Psoas muscle (tissue), 8 donors: ENCODE data around the gene EIF2AK3. TPM values are rescaled to one million over a fixed set of nuclear protein-coding genes. Genes with fewer than 3 reads are reported as not detected.

Experiments
- ATAC-seq, 4 donors: fragments of 200-7000 bp; cut with Tn5 transposase; one replicate each; pipeline ENCODE4 v1.9.1; 2020; ENCODE audit warnings: moderate library complexity in 3 of 4, mild to moderate bottlenecking in 2 of 4
- DNase-seq, 2 donors: peaks; one replicate each; pipeline ENCODE4 v3.0.0-alpha.2; 2020
- H3K27ac ChIP-seq: fragments of 200-600 bp; one replicate; pipeline ENCODE4 v1.8.0; 2022
- H3K27me3 ChIP-seq, 3 donors: fragments of 200-600 bp in 1 of 3; one replicate each; pipeline versions ENCODE4 v1.6.1 to v1.8.0; 2013 to 2022; ENCODE audit warnings: low read length in 2 of 3, mild to moderate bottlenecking in 2 of 3, moderate library complexity in 1 of 3; ENCODE audit not compliant: insufficient read depth in 3 of 3
- H3K36me3 ChIP-seq, 2 donors: fragments of 200-600 bp in 1 of 2; one replicate each; pipeline versions ENCODE4 v1.6.1 to v1.8.0; 2013 to 2022; ENCODE audit warnings: low read depth in 1 of 2, mild to moderate bottlenecking in 1 of 2, moderate library complexity in 1 of 2; ENCODE audit not compliant: insufficient read depth in 1 of 2
- H3K4me1 ChIP-seq: fragments of 200-600 bp; one replicate; pipeline ENCODE4 v1.8.0; 2022
- H3K4me3 ChIP-seq: fragments of 200-600 bp; one replicate; pipeline ENCODE4 v1.8.0; 2022; ENCODE audit warnings: mild to moderate bottlenecking
- H3K9me3 ChIP-seq: fragments of 200-600 bp; one replicate; pipeline ENCODE4 v1.8.0; 2022
- WGBS, 3 donors: extraction: QIAGEN DNeasy Blood & Tissue Kit; methylation state at CpG; one replicate each; pipeline versions ENCODE4 v1.1.6 to v1.1.7; 2013; 5-methylcytosine and 5-hydroxymethylcytosine counted together
- intact Hi-C, 2 donors: fragments of 100-400 bp; cut with DNase I; formaldehyde crosslinking; loops; one replicate each; pipeline versions ENCODE4 v1.11.0 to v1.14.2; 2022
- polyA plus RNA-seq, 3 donors: library from polyadenylated mRNA; stranded (reverse); fragments of 200-250 nt; gene quantifications; one replicate each; pipeline ENCODE4 v1.2.3, GENCODE V29; 2013
- total RNA-seq, 4 donors: library from RNA; stranded (reverse); fragmentation: NEBNext Ultra II Directional in 2 of 4; extraction: Animal tissue kit (Norgen Biotek cat#: 25700) in 2 of 4; gene quantifications; one replicate each; pipeline versions ENCODE4 v1.2.1 to v1.2.4, GENCODE V29; 2021 to 2023
- TF ChIP-seq, protein P1 (sequence below): fragments of 200-600 bp; IDR thresholded peaks from one replicate; pipeline ENCODE4 v1.8.0; 2022; ENCODE audit warnings: antibody characterized with exemption
- donor health status: healthy with polysubstance abuse.
- donor health status: DM: no; HTN: no; CAD: no; lungs with moderate emphysema.
- donor health status: Bipolar disorder and iron deficiency.
- donor health status: healthy.
- donor health status: DM: yes; HTN: yes; CAD: no.
- donor health status: DM: no; HTN: no; CAD: no.
- donor health status: DM: no; HTN: no; CAD: no.
- donor health status: DM: yes; HTN: yes; CAD: no.

The EIF2AK3 gene
- total and polyA plus RNA-seq, 7 donors, result 2.1 to 9.6 (median 7.6) TPM

DNA sequence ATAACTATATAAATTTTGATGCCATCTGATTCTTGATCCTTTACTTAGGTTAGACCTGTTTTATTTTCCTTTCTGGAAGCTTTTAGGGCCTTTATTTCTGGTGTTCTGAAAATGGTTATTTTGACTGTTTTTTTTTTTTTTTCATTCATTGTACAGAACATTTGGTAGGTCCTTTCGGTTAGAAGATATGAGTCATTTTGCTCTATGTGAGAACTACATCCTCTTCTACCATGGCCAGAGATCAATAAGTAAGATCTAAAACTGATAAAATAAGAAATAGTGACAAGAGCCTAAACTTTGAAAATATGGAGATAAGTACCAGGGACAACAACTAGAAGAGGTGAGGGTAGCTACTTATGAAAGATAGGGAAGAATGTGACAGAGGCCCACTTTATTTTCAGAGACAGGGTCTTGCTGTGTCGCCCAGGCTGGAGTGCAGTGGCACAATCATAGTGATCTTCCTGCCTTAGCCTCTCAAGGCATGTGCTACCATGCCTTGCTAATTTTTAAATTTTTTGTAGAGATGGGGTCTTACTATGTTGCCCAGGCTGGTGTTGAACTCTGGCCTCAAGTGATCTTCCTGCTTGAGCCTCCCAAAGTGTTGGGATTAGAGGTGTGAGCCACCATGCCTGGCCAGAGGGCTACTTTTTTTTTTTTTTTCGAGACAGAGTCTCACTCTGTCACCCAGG is 66.5 kb downstream of the EIF2AK3 start:
- DNase-seq, result no peak
- TF ChIP-seq, protein P1, sequence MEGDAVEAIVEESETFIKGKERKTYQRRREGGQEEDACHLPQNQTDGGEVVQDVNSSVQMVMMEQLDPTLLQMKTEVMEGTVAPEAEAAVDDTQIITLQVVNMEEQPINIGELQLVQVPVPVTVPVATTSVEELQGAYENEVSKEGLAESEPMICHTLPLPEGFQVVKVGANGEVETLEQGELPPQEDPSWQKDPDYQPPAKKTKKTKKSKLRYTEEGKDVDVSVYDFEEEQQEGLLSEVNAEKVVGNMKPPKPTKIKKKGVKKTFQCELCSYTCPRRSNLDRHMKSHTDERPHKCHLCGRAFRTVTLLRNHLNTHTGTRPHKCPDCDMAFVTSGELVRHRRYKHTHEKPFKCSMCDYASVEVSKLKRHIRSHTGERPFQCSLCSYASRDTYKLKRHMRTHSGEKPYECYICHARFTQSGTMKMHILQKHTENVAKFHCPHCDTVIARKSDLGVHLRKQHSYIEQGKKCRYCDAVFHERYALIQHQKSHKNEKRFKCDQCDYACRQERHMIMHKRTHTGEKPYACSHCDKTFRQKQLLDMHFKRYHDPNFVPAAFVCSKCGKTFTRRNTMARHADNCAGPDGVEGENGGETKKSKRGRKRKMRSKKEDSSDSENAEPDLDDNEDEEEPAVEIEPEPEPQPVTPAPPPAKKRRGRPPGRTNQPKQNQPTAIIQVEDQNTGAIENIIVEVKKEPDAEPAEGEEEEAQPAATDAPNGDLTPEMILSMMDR, result no peak
- Histone ChIP-seq H3K4me1 (no peaks in the 10 kb centered on the region), H3K36me3 (peaks cover 8 to 80% of the 10 kb centered on the region in 2 donors), H3K9me3 (no peaks in the 10 kb centered on the region), H3K27me3 (no peaks in the 10 kb centered on the region), H3K27ac (no peak overlapping the region), H3K4me3 (no peak overlapping the region)
- 85 to 96% (median 95%) methylated on average over 3 of the region's 3 CpGs for WGBS, 3 donors
- no peak for ATAC-seq
- intact Hi-C loops, result no loop called here

DNA sequence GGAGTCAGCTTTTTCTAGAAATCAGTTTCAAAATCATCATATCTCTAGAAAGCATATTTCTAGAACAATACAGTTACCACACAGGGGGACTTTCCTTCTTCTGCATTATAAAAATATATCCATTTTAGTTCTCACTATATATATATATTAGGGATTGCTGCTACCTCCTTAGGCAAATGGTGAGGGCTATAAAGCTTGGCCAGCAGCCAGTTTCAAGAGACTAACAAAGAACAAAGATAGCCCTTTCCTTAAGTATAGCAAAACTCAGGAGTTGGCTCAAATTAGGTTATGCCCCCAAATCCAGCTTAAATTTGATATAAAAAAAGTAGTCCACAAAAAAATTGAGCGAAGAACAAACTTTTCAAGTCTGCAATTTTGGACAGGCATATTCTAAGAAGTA is 70.0 kb downstream of the EIF2AK3 start:
- Histone ChIP-seq H3K27ac (no peak overlapping the region), H3K4me1 (no peaks in the 10 kb centered on the region), H3K36me3 (peaks cover 8 to 70% of the 10 kb centered on the region in 2 donors), H3K4me3 (no peak overlapping the region), H3K9me3 (no peaks in the 10 kb centered on the region), H3K27me3 (no peaks in the 10 kb centered on the region)
- intact Hi-C loops, result no loop called here
- no peak for ATAC-seq
- WGBS, 3 donors, result 94 to 100% (median 97%) methylated on average over 1 of the region's 1 CpG
- DNase-seq, result no peak
- TF ChIP-seq, protein P1, result no peak

DNA sequence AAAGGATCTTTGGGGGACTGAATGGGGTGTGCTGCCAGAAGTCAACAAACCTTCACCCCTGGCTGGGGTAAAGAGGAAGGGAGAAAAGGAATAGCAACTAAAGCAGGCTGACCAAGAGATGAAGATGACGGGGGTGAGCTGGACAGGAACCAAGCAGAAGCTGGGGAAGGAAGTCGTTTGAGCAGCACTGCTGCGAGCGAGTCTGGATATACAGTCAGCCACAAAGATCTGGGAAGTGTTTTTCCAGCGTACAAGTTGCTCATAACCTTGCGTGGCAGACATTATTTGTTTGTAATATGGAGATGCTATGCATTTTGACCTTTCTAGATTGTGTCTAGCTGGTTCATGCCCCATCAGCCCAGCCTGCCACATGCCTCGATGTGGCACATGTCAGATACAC is 71.2 kb downstream of the EIF2AK3 start:
- Histone ChIP-seq H3K4me3 (no peak overlapping the region), H3K4me1 (no peaks in the 10 kb centered on the region), H3K36me3 (peaks cover 8 to 58% of the 10 kb centered on the region in 2 donors), H3K9me3 (no peaks in the 10 kb centered on the region), H3K27me3 (no peaks in the 10 kb centered on the region), H3K27ac (no peak overlapping the region)
- intact Hi-C loops, result no loop called here
- TF ChIP-seq, protein P1, result no peak
- WGBS, 3 donors, result 75 to 80% (median 78%) methylated on average over 7 of the region's 7 CpGs
- DNase-seq (no peak), ATAC-seq (no peak)

DNA sequence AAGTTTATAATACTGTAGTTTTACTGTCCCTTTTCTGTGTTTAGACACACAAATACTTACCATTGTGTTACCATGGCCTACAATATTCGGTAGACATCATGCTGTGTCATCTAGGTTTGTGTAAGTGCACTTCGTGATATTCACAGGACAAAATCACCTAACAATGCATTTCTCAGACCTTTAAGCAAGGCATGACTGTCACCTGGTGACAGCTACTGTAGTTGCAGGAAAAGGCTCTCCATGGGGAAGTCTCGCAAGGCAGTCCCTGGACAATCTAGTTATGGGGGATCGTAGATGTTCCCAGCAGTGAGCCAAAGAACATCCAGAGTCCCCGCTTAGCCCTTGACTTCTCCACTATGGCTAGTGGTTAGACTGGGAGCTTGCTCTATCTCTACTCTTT is 73.1 kb downstream of the EIF2AK3 start:
- TF ChIP-seq, protein P1, result no peak
- H3K27ac ChIP-seq, result no peak overlapping the region
- no peaks in the 10 kb centered on the region for H3K4me1 ChIP-seq
- whole genome bisulfite sequencing, 3 donors, result 87 to 90% (median 87%) methylated on average over 5 of the region's 5 CpGs
- H3K4me3 ChIP-seq, result no peak overlapping the region
- intact Hi-C loops, result no loop called here
- DNase-seq (no peak), ATAC-seq (no peak)
- peaks cover 0 to 12% (median 6%) of the 10 kb centered on the region in 3 donors for H3K27me3 ChIP-seq
- no peaks in the 10 kb centered on the region for H3K9me3 ChIP-seq
- H3K36me3 ChIP-seq, result peaks cover 8 to 40% of the 10 kb centered on the region in 2 donors
